Heart left ventricle (tissue), 16 donors: Measurements from ENCODE around the gene PPFIA2. TPM values are rescaled to one million over a fixed set of nuclear protein-coding genes. Genes with fewer than 3 reads are reported as not detected.
A peak's percentile ranks its signal among the peaks of the same experiment; 100 is the strongest.

Source experiments
- ATAC-seq, 4 donors: fragments of 200-7000 bp; cut with Tn5 transposase; one replicate each; pipeline ENCODE4 v1.9.1; 2020 to 2022; ENCODE audit warnings: moderate library complexity in 4 of 4, mild to moderate bottlenecking in 3 of 4, moderate number of reproducible peaks in 1 of 4
- DNase-seq, 5 donors: peaks; one replicate each; pipeline ENCODE4 v3.0.0-alpha.2; 2020
- H3K27ac ChIP-seq, 12 donors: fragments of 200-600 bp; sonication (generic) in 4 of 12; one replicate each; pipeline versions ENCODE4 v1.5.0 to v1.8.0; 2016 to 2022; ENCODE audit warnings: mild to moderate bottlenecking in 2 of 12
- H3K27me3 ChIP-seq, 9 donors: fragments of 200-600 bp; sonication (generic) in 2 of 9; one replicate each; pipeline versions ENCODE4 v1.5.1 to v1.8.0; 2016 to 2022; ENCODE audit warnings: mild to moderate bottlenecking in 3 of 9
- H3K36me3 ChIP-seq, 9 donors: fragments of 200-600 bp; sonication (generic) in 2 of 9; one replicate each; pipeline versions ENCODE4 v1.5.0 to v1.8.0; 2018 to 2022; ENCODE audit warnings: mild to moderate bottlenecking in 2 of 9
- H3K4me1 ChIP-seq, 12 donors: fragments of 200-600 bp; sonication (generic) in 4 of 12; one replicate each; pipeline versions ENCODE4 v1.5.0 to v1.8.0; 2016 to 2022; ENCODE audit warnings: mild to moderate bottlenecking in 3 of 12
- H3K4me3 ChIP-seq, 12 donors: fragments of 200-600 bp; sonication (generic) in 4 of 12; one replicate each; pipeline versions ENCODE4 v1.5.0 to v1.8.0; 2017 to 2022; ENCODE audit warnings: mild to moderate bottlenecking in 9 of 12, moderate library complexity in 4 of 12
- H3K9me3 ChIP-seq, 12 donors: fragments of 200-600 bp; sonication (generic) in 4 of 12; one replicate each; pipeline versions ENCODE4 v1.5.0 to v1.8.0; 2016 to 2022; ENCODE audit warnings: mild to moderate bottlenecking in 1 of 12
- CTCF ChIP-seq, 12 donors: fragments of 200-600 bp; sonication (generic) in 4 of 12; IDR thresholded peaks; one replicate each; pipeline versions ENCODE4 v1.5.0 to v1.8.0; 2018 to 2022; ENCODE audit warnings: antibody characterized with exemption in 12 of 12, mild to moderate bottlenecking in 5 of 12
- POLR2A ChIP-seq, 2 donors: fragments of 450-650 bp; IDR thresholded peaks; one replicate each; pipeline ENCODE4 v1.6.1; 2017; ENCODE audit warnings: antibody characterized with exemption in 2 of 2, mild to moderate bottlenecking in 2 of 2, moderate library complexity in 2 of 2
- WGBS, 4 donors: extraction: QIAGEN DNeasy Blood & Tissue Kit in 2 of 4; methylation state at CpG; one replicate each; pipeline versions ENCODE4 v1.1.5 to v1.1.7; 2013 to 2018; 5-methylcytosine and 5-hydroxymethylcytosine counted together
- intact Hi-C, 10 donors: fragments of 100-400 bp; cut with DNase I; formaldehyde crosslinking; loops; one replicate each; pipeline versions ENCODE4 v1.11.1 to v1.14.2; 2022
- polyA plus RNA-seq, 2 donors: library from polyadenylated mRNA; stranded (reverse); fragments of 200-250 nt; gene quantifications; one replicate each; pipeline ENCODE4 v1.2.3, GENCODE V29; 2013
- total RNA-seq, 9 donors: library from RNA; depleted of rRNA in 2 of 9; stranded (reverse); fragments of >200 nt in 2 of 9; fragmentation: NEBNext Ultra II Directional in 3 of 9; extraction: Animal tissue kit (Norgen Biotek cat#: 25700) in 3 of 9; gene quantifications; one replicate each; pipeline versions ENCODE4 v1.1.0 to v1.2.4, GENCODE V29; 2016 to 2023
- donor health status: ischemic (EF 13 %, LVEDD 7.1; RV severe dilation, severe dysfunction).
- donor health status: healthy with polysubstance abuse.
- donor health status: DM: no; HTN: yes; CAD: no.
- donor health status: DM: no; HTN: no; CAD: no.
- donor health status: ischemic (EF 25% LVEDD 6.9; RV normal size, moderate dysfunction).
- donor health status: ischemic (EF 25% LVEDD 5.7; RV mildly dilated, moderate dysfunction).
- donor health status: healthy.
- donor health status: DM: yes; HTN: yes; CAD: no.
- donor health status: ischemic (EF 35%, LVEDD 5.7; RV mildly dilated, moderate dysfunction).
- donor health status: nonischemic (EF 11% LVEDD 7.7; RV severe dilation, severe dysfunction).
- donor health status: DM: yes; HTN: yes; CAD: no.
- donor health status: PGD.
- donor health status: ischemic (EF 29% LVEDD 5.4; RV normal size, mild dysfunction).
- donor health status: nonischemic (EF 23%, LVEDD 6.1; RV moderate dilation, normal function).

PPFIA2 gene
- total and polyA plus RNA-seq, 11 donors = 0.08 to 1.3 (median 0.49) TPM; not detected in 3

- intact Hi-C loops = no loop called here
- ATAC-seq = no peak
- Histone ChIP-seq H3K9me3 (no peaks in the 10 kb centered on the region), H3K4me3 (no peak overlapping the region), H3K27ac (no peak overlapping the region), H3K4me1 (peaks cover 0 to 3% (median 0%) of the 10 kb centered on the region in 12 donors), H3K27me3 (no peaks in the 10 kb centered on the region), H3K36me3 (no peaks in the 10 kb centered on the region)
- no peak for DNase-seq
- TF ChIP-seq CTCF (IDR thresholded peaks at IDR 0.05) (no peak), POLR2A (IDR thresholded peaks at IDR 0.05) (no peak)
- WGBS, 4 donors = 48 to 61% (median 51%) methylated on average over 3 of the region's 3 CpGs
These were observed 185.9 kb downstream of the PPFIA2 start for GRCh38 chr12:81573228-81573627.

GRCh38 chr12:81572411-81572810, 186.7 kb downstream of the PPFIA2 start:
- WGBS, 4 donors = 67 to 75% (median 70%) methylated on average over 1 of the region's 1 CpG
- Histone ChIP-seq H3K4me1 (peaks cover 0 to 3% (median 0%) of the 10 kb centered on the region in 12 donors), H3K36me3 (no peaks in the 10 kb centered on the region), H3K4me3 (no peak overlapping the region), H3K27me3 (no peaks in the 10 kb centered on the region), H3K27ac (no peak overlapping the region), H3K9me3 (no peaks in the 10 kb centered on the region)
- TF ChIP-seq CTCF (IDR thresholded peaks at IDR 0.05) (no peak), POLR2A (IDR thresholded peaks at IDR 0.05) (no peak)
- no peak for DNase-seq
- intact Hi-C loops = no loop called here
- ATAC-seq = no peak

GRCh38 chr12:81570234-81570633, 188.9 kb downstream of the PPFIA2 start:
- Histone ChIP-seq H3K27me3 (no peaks in the 10 kb centered on the region), H3K4me1 (peaks cover 0 to 3% (median 0%) of the 10 kb centered on the region in 12 donors), H3K9me3 (no peaks in the 10 kb centered on the region), H3K27ac (no peak overlapping the region), H3K36me3 (no peaks in the 10 kb centered on the region), H3K4me3 (no peak overlapping the region)
- no peak for DNase-seq
- WGBS, 4 donors = 21 to 42% (median 36%) methylated on average over 2 of the region's 2 CpGs
- TF ChIP-seq POLR2A (IDR thresholded peaks at IDR 0.05) (no peak), CTCF (IDR thresholded peaks at IDR 0.05) (no peak)
- intact Hi-C loops = no loop called here
- peak in 3 of 4 donors; percentile 65 to 68 (median 68) for ATAC-seq

GRCh38 chr12:81564237-81564636, 194.9 kb downstream of the PPFIA2 start:
- Histone ChIP-seq H3K9me3 (no peaks in the 10 kb centered on the region), H3K4me3 (no peak overlapping the region), H3K27me3 (no peaks in the 10 kb centered on the region), H3K27ac (no peak overlapping the region), H3K36me3 (no peaks in the 10 kb centered on the region), H3K4me1 (no peaks in the 10 kb centered on the region)
- intact Hi-C loops = no loop called here
- no peak for ATAC-seq
- 85 to 90% (median 88%) methylated on average over 2 of the region's 2 CpGs for WGBS, 4 donors
- TF ChIP-seq CTCF (IDR thresholded peaks at IDR 0.05) (no peak), POLR2A (IDR thresholded peaks at IDR 0.05) (no peak)
- no peak for DNase-seq
